SK-N-MC (cell line): ENCODE data around the gene SOD2.

Experiments used
- EZH2 ChIP-seq: fragments of 200-600 bp; sonication (generic); IDR thresholded peaks from one replicate; pipeline ENCODE4 v1.6.1; 2017; ENCODE audit warnings: antibody characterized with exemption
- POLR2AphosphoS5 ChIP-seq: IDR thresholded peaks from 2 replicates; pipeline ENCODE4 v1.6.1; 2012; ENCODE audit warnings: mild to moderate bottlenecking, low read depth, low read length, borderline replicate concordance

GRCh38 chr6:159724778-159725177 lies 31.7 kb upstream of the SOD2 start:
- TF ChIP-seq POLR2AphosphoS5 (no peak), EZH2 (no peak)
